Endothelial cell of umbilical vein (primary cell): Measurements from ENCODE around the gene CEP44. TPM values are rescaled to one million over a fixed set of nuclear protein-coding genes. Genes with fewer than 3 reads are reported as not detected.

Experiments used
- BruUV-seq: library from RNA; stranded (reverse); fragments of 400-500 nt; replicated peaks from 2 replicates; lab custom pipeline; 2021; lab: Mats Ljungman, UMichigan
- CTCF ChIA-PET: fragments of 300-600, 350-600 bp; sonication (Branson Sonifier 250); formaldehyde crosslinking; loops from one replicate; lab custom pipeline; 2021; ENCODE audit warnings: antibody characterized with exemption, inconsistent platforms; lab: Charles Lee
- POLR2A ChIA-PET: fragments of 300-600, 350-600 bp; sonication (Branson Sonifier 250); formaldehyde crosslinking; loops from one replicate; lab custom pipeline; 2021; ENCODE audit warnings: antibody characterized with exemption, inconsistent platforms; lab: Charles Lee
- DNase-seq: peaks from one replicate; pipeline ENCODE4 v3.0.0-alpha.2; 2011; ENCODE audit warnings: low read depth, low spot score
- FAIRE-seq: peaks from 2 replicates; lab custom pipeline; 2011; peaks lifted over from hg19 to GRCh38; lab: Jason Lieb, UNC
- H2AFZ ChIP-seq: 2 replicates; pipeline ENCODE4 v1.6.0; 2012; ENCODE audit warnings: low read depth, low read length, control low read depth, inconsistent platforms
- H3K27ac ChIP-seq: 2 replicates; pipeline ENCODE4 v1.5.1; 2011; ENCODE audit warnings: low read depth, mild to moderate bottlenecking, control low read depth, low read length, moderate library complexity; ENCODE audit not compliant: insufficient read depth
- H3K27me3 ChIP-seq, 2 experiments: 2 replicates each; pipeline versions ENCODE4 v1.6.0 to v1.6.1; 2011; ENCODE audit warnings: low read length in 2 of 2, mixed read lengths in 1 of 2; ENCODE audit not compliant: control insufficient read depth in 2 of 2, insufficient read depth in 2 of 2
- H3K36me3 ChIP-seq, 2 experiments: 2 replicates in 1 of 2; 3 replicates in 1 of 2; pipeline ENCODE4 v1.5.1; 2011; ENCODE audit warnings: low read length in 2 of 2, mild to moderate bottlenecking in 1 of 2, moderate library complexity in 1 of 2; ENCODE audit not compliant: control insufficient read depth in 2 of 2, insufficient read depth in 2 of 2; ENCODE audit errors: extremely low read depth in 1 of 2
- H3K4me1 ChIP-seq: 3 replicates; pipeline ENCODE4 v1.5.1; 2011; ENCODE audit warnings: mild to moderate bottlenecking, low read length; ENCODE audit not compliant: control insufficient read depth, insufficient read depth; ENCODE audit errors: extremely low read depth
- H3K4me2 ChIP-seq: 2 replicates; pipeline ENCODE4 v1.6.1; 2011; ENCODE audit warnings: low read length, control low read depth, mixed read lengths; ENCODE audit not compliant: insufficient read depth
- H3K4me3 ChIP-seq, 3 experiments: fragments of 200-600 bp in 1 of 3; sonication (generic), shearing (Covaris generic) in 1 of 3; replicated peaks in 1 of 3; 2 replicates each; pipeline ENCODE4 v1.5.1; 2011 to 2016; ENCODE audit warnings: control low read depth in 3 of 3, low read length in 3 of 3, mild to moderate bottlenecking in 2 of 3, inconsistent platforms in 1 of 3, low read depth in 1 of 3, moderate library complexity in 1 of 3; ENCODE audit not compliant: insufficient read depth in 1 of 3
- H3K79me2 ChIP-seq: 2 replicates; pipeline ENCODE4 v1.6.0; 2012; ENCODE audit warnings: low read length, inconsistent platforms; ENCODE audit not compliant: control insufficient read depth, insufficient read depth
- H3K9ac ChIP-seq: replicated peaks from 2 replicates; pipeline ENCODE3; 2011; ENCODE audit warnings: low read length, control low read depth; ENCODE audit not compliant: insufficient read depth; ENCODE audit errors: extremely low read depth
- H3K9me1 ChIP-seq: replicated peaks from 3 replicates; pipeline ENCODE4 v1.6.0; 2011; ENCODE audit warnings: mild to moderate bottlenecking, low read length; ENCODE audit not compliant: control insufficient read depth, insufficient read depth; ENCODE audit errors: extremely low read depth
- H3K9me3 ChIP-seq: replicated peaks from 2 replicates; pipeline ENCODE4 v1.5.1; 2012; ENCODE audit warnings: low read length, inconsistent platforms; ENCODE audit not compliant: control insufficient read depth, insufficient read depth
- H4K20me1 ChIP-seq: replicated peaks from 2 replicates; pipeline ENCODE3; 2011; ENCODE audit warnings: mild to moderate bottlenecking, low read length; ENCODE audit not compliant: control insufficient read depth, insufficient read depth; ENCODE audit errors: extremely low read depth
- CTCF ChIP-seq, 2 donors: IDR thresholded peaks; 1 replicate in 1 of 2; 2 replicates in 1 of 2; pipeline ENCODE4 v1.5.1; 2011; ENCODE audit warnings: low read length in 2 of 2, mild to moderate bottlenecking in 2 of 2, moderate library complexity in 2 of 2, control low read depth in 1 of 2, inconsistent platforms in 1 of 2, low read depth in 1 of 2; ENCODE audit not compliant: insufficient read depth in 1 of 2; ENCODE audit errors: extremely low read depth in 1 of 2
- EZH2 ChIP-seq: IDR thresholded peaks from 2 replicates; pipeline ENCODE4 v1.6.1; 2012; ENCODE audit warnings: borderline replicate concordance, low read depth, mild to moderate bottlenecking, moderate library complexity, low read length, inconsistent platforms; ENCODE audit not compliant: severe bottlenecking
- FOS ChIP-seq: IDR thresholded peaks from 2 replicates; pipeline ENCODE4 v1.6.1; 2011; ENCODE audit warnings: mild to moderate bottlenecking, low read length, moderate library complexity, borderline replicate concordance; ENCODE audit not compliant: insufficient read depth
- GATA2 ChIP-seq: IDR thresholded peaks from 2 replicates; pipeline ENCODE4 v1.7.0; 2011; ENCODE audit warnings: low read depth, mild to moderate bottlenecking, moderate library complexity, mixed read lengths, low read length; ENCODE audit not compliant: insufficient read length, insufficient read depth
- JUN ChIP-seq: IDR thresholded peaks from 2 replicates; pipeline ENCODE4 v1.6.1; 2011; ENCODE audit warnings: borderline replicate concordance, low read depth; ENCODE audit not compliant: insufficient read length, insufficient read depth
- MAX ChIP-seq: IDR thresholded peaks from 2 replicates; pipeline ENCODE4 v1.6.1; 2011; ENCODE audit not compliant: insufficient read depth, insufficient read length
- MYC ChIP-seq: IDR thresholded peaks from one replicate; pipeline ENCODE4 v1.6.1; 2011; ENCODE audit warnings: mild to moderate bottlenecking, low read depth, low read length
- POLR2A ChIP-seq: IDR thresholded peaks from 2 replicates; pipeline ENCODE4 v1.6.1; 2012; ENCODE audit warnings: low read depth, mild to moderate bottlenecking, control low read depth, low read length
- POLR2AphosphoS5 ChIP-seq: IDR thresholded peaks from 2 replicates; pipeline ENCODE4 v1.6.1; 2012; ENCODE audit warnings: low read depth, mild to moderate bottlenecking, control low read depth, low read length, moderate library complexity; ENCODE audit not compliant: insufficient read depth
- dilution Hi-C: fragments of 300-500 bp; cut with MboI; formaldehyde crosslinking; loops from one replicate; pipeline ENCODE4 v1.15.0; 2019; ENCODE audit warnings: low sequenced_read_pairs; ENCODE audit not compliant: extremely low pct_ligation_motif_present
- intact Hi-C: fragments of 100-400 bp; cut with micrococcal nuclease; formaldehyde crosslinking; loops from one replicate; pipeline ENCODE4 v1.10.0; 2022
- polyA plus RNA-seq, 4 experiments: library from polyadenylated mRNA; depleted of rRNA in 3 of 4; stranded (reverse) in 3 of 4; unstranded in 1 of 4; fragments of >200 nt; gene quantifications; 2 replicates each; pipeline versions ENCODE4 v1.2.1 to v1.2.3, GENCODE V29; 2011 to 2012; ENCODE audit warnings: missing spikeins in 1 of 4
- total RNA-seq: library from RNA; stranded (reverse); gene quantifications from 2 replicates; pipeline ENCODE4 v1.2.3, GENCODE V29; 2021

Gene CEP44
- total and polyA plus RNA-seq, 2 donors (not counting 3 experiments of a cell fraction or from before 2014, with no cell fraction given): 2.0 to 13.0 TPM

GRCh38 chr4:174236359-174236758 lies 47.4 kb upstream of the CEP44 start:
- POLR2A ChIA-PET: no interaction called here
- dilution Hi-C loops (no loop called here), intact Hi-C loops (no loop called here)
- no TSS peak for BruUV-seq
- Histone ChIP-seq H3K27ac (no peak overlapping the region), H3K9me3 (no peaks in the 10 kb centered on the region), H3K27me3 (no peaks in the 10 kb centered on the region), H3K9me1 (no peaks in the 10 kb centered on the region), H3K36me3 (no peaks in the 10 kb centered on the region), H3K79me2 (no peaks in the 10 kb centered on the region), H3K4me3 (no peak overlapping the region), H3K9ac (no peak overlapping the region), H3K4me2 (no peak overlapping the region), H3K4me1 (no peaks in the 10 kb centered on the region), H4K20me1 (no peaks in the 10 kb centered on the region), H2AFZ (no peak overlapping the region)
- DNase-seq (no peak), FAIRE-seq (no peak)
- CTCF ChIA-PET: interaction anchor here (0.7 to 1.0 kb wide), 2 partner anchors 11 to 13 kb away, joined by 3 to 4 read pairs; no protein-coding TSS in a partner anchor
- TF ChIP-seq POLR2AphosphoS5: no peak
- no peak for TF ChIP-seq JUN
- TF ChIP-seq CTCF (IDR thresholded peaks at IDR 0.05; ENCODE audit: extremely low read depth in 1 of 2, insufficient read depth in 1 of 2, low read depth in 1 of 2, low read length in 2 of 2): no peak
- no peak for TF ChIP-seq POLR2A
- no peak for TF ChIP-seq EZH2
- no peak for TF ChIP-seq MAX
- TF ChIP-seq GATA2: no peak
- TF ChIP-seq MYC: no peak
- TF ChIP-seq FOS: no peak
